Measurements from ENCODE around the gene TNFSF8.

DNA sequence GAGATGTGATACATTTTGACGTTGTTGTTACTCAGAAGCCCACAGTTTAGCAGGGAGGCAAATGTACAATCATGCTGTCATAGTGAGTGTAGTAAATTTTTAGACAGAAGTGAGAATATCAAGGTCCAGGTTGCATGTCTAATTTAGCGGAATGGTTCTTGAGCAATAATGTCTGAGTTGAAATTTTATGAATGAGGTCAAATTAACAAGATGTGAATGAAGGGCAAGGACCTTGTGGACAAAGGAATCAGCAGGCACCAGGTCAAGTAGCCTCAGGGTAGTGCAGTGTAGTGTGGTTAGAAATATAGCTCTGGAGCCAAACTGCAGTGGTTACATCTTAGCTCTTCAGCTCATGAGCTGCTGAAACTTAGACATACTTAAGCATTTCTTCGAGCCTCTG, 36.2 kb downstream of the TNFSF8 start:
- TF ChIP-seq, protein P1, sequence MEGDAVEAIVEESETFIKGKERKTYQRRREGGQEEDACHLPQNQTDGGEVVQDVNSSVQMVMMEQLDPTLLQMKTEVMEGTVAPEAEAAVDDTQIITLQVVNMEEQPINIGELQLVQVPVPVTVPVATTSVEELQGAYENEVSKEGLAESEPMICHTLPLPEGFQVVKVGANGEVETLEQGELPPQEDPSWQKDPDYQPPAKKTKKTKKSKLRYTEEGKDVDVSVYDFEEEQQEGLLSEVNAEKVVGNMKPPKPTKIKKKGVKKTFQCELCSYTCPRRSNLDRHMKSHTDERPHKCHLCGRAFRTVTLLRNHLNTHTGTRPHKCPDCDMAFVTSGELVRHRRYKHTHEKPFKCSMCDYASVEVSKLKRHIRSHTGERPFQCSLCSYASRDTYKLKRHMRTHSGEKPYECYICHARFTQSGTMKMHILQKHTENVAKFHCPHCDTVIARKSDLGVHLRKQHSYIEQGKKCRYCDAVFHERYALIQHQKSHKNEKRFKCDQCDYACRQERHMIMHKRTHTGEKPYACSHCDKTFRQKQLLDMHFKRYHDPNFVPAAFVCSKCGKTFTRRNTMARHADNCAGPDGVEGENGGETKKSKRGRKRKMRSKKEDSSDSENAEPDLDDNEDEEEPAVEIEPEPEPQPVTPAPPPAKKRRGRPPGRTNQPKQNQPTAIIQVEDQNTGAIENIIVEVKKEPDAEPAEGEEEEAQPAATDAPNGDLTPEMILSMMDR (IDR thresholded peaks at IDR 0.05): no peak
- no peak for TF ChIP-seq POLR2AphosphoS5 (IDR thresholded peaks at IDR 0.05; ENCODE audit: low read depth, low read length)
- no peak for TF ChIP-seq SIN3A (IDR thresholded peaks at IDR 0.05; ENCODE audit: borderline replicate concordance, insufficient read depth, low read depth, low read length)
- TF ChIP-seq, protein P2, sequence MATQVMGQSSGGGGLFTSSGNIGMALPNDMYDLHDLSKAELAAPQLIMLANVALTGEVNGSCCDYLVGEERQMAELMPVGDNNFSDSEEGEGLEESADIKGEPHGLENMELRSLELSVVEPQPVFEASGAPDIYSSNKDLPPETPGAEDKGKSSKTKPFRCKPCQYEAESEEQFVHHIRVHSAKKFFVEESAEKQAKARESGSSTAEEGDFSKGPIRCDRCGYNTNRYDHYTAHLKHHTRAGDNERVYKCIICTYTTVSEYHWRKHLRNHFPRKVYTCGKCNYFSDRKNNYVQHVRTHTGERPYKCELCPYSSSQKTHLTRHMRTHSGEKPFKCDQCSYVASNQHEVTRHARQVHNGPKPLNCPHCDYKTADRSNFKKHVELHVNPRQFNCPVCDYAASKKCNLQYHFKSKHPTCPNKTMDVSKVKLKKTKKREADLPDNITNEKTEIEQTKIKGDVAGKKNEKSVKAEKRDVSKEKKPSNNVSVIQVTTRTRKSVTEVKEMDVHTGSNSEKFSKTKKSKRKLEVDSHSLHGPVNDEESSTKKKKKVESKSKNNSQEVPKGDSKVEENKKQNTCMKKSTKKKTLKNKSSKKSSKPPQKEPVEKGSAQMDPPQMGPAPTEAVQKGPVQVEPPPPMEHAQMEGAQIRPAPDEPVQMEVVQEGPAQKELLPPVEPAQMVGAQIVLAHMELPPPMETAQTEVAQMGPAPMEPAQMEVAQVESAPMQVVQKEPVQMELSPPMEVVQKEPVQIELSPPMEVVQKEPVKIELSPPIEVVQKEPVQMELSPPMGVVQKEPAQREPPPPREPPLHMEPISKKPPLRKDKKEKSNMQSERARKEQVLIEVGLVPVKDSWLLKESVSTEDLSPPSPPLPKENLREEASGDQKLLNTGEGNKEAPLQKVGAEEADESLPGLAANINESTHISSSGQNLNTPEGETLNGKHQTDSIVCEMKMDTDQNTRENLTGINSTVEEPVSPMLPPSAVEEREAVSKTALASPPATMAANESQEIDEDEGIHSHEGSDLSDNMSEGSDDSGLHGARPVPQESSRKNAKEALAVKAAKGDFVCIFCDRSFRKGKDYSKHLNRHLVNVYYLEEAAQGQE (IDR thresholded peaks at IDR 0.05; ENCODE audit: insufficient read depth in 1 of 2, low read depth in 2 of 2, low read length in 1 of 2): no peak

Data from Panc1 (cell line).